ENCODE data around the gene TBC1D2B.
"Not testable (repeated sequence)": the region's sequence is repeated elsewhere in the genome, so short reads cannot be mapped to it uniquely, and the experiment has no call there.

Gene TBC1D2B

GRCh38 chr15:77953926-77954325 is 123.6 kb downstream of the TBC1D2B start:
- not testable (repeated sequence) for DNase-seq (ENCODE audit: low read depth in 2 of 2, low spot score in 1 of 2)

GRCh38 chr15:77952928-77953446 is 124.5 kb downstream of the TBC1D2B start:
- not testable (repeated sequence) for DNase-seq (ENCODE audit: low read depth in 2 of 2, low spot score in 1 of 2)

- DNase-seq (ENCODE audit: low read depth in 2 of 2, low spot score in 1 of 2) = not testable (repeated sequence)
Measured at GRCh38 chr15:77951105-77951786, 126.3 kb downstream of the TBC1D2B start.

GRCh38 chr15:77950470-77950869 is 127.0 kb downstream of the TBC1D2B start:
- DNase-seq (ENCODE audit: low read depth in 2 of 2, low spot score in 1 of 2) = not testable (repeated sequence)

- DNase-seq (ENCODE audit: low read depth in 2 of 2, low spot score in 1 of 2) = no peak
Measured at GRCh38 chr15:77945566-77945965, 131.9 kb downstream of the TBC1D2B start.

All from stimulated activated CD8-positive, alpha-beta memory T cell treated with anti-CD3 and anti-CD28 coated beads, Interleukin-4, amount 100 ng/mL, for 4 hours (primary cell).